BJ (cell line): Measurements from ENCODE around the gene BEND7. TPM values are rescaled to one million over a fixed set of nuclear protein-coding genes. Genes with fewer than 3 reads are reported as not detected.
A peak's percentile ranks its signal among the peaks of the same experiment; 100 is the strongest.

Experiments used
- CTCF ChIA-PET: fragments of 350-600 bp; formaldehyde crosslinking; extraction: SDS; loops from one replicate; lab custom pipeline; 2021; ENCODE audit warnings: antibody characterized with exemption, inconsistent platforms; lab: Yijun Ruan, JAX
- POLR2A ChIA-PET: fragments of 300-600 bp; sonication (Branson Sonifier 250); formaldehyde crosslinking; extraction: SDS; loops from one replicate; lab custom pipeline; 2021; ENCODE audit warnings: antibody characterized with exemption; lab: Charles Lee
- DNase-seq: peaks from one replicate; pipeline ENCODE4 v3.0.0-alpha.2; 2011; ENCODE audit warnings: low read depth
- H3K27me3 ChIP-seq: 2 replicates; pipeline ENCODE4 v1.6.0; 2011; ENCODE audit warnings: low read length; ENCODE audit not compliant: control insufficient read depth, insufficient read depth
- H3K36me3 ChIP-seq: 2 replicates; pipeline ENCODE4 v1.5.1; 2011; ENCODE audit warnings: low read length; ENCODE audit not compliant: control insufficient read depth, insufficient read depth
- H3K4me3 ChIP-seq: 2 replicates; pipeline ENCODE4 v1.5.1; 2011; ENCODE audit warnings: low read depth, mild to moderate bottlenecking, control low read depth, low read length
- CTCF ChIP-seq: IDR thresholded peaks from 2 replicates; pipeline ENCODE4 v1.5.1; 2011; ENCODE audit warnings: low read depth, mild to moderate bottlenecking, control low read depth, inconsistent platforms, low read length, moderate library complexity; ENCODE audit not compliant: insufficient read depth
- polyA minus RNA-seq: library from RNA; depleted of rRNA, polyadenylated mRNA; stranded (reverse); fragments of >200 nt; gene quantifications from 2 replicates; pipeline ENCODE4 v1.2.3, GENCODE V29; 2011; rRNA and poly(A)+ RNA removed
- polyA plus RNA-seq: library from polyadenylated mRNA; depleted of rRNA; stranded (reverse); fragments of >200 nt; gene quantifications from 2 replicates; pipeline ENCODE4 v1.2.3, GENCODE V29; 2011; rRNA removed

BEND7 gene
- 4.5 and 4.6 TPM in 2 replicates for polyA plus RNA-seq
- polyA minus RNA-seq: 1.9 and 2.4 TPM in 2 replicates

GRCh38 chr10:13528875-13529713, at the start of gene BEND7:
Gene BEND7, minus strand, starts transcription at chr10:13529014. Its CDS starts 481 bp downstream, at chr10:13528533.
- no peak for DNase-seq
- TF ChIP-seq CTCF: no peak
- ChIA-PET POLR2A (interaction anchor here (0.7 kb wide), 1 partner anchor 30 kb away, joined by 3 read pairs; no protein-coding TSS in a partner anchor), CTCF (interaction anchor here (0.6 kb wide), 1 partner anchor 227 kb away, joined by 3 read pairs; no protein-coding TSS in a partner anchor)
- H3K4me3 ChIP-seq: peak within 1 kb of the TSS; percentile 65
- H3K36me3 ChIP-seq: peaks cover 2% of the 10 kb centered on the region
- H3K27me3 ChIP-seq: no peaks in the 10 kb centered on the region

- no peak for TF ChIP-seq CTCF
- no peak for DNase-seq
- H3K36me3 ChIP-seq: no peaks in the 10 kb centered on the region
- ChIA-PET CTCF (no interaction called here), POLR2A (no interaction called here)
- no peaks in the 10 kb centered on the region for H3K27me3 ChIP-seq
- no peak overlapping the region for H3K4me3 ChIP-seq
These were observed 45.1 kb upstream of the BEND7 start for GRCh38 chr10:13573960-13574359.

- no peak for DNase-seq
- Histone ChIP-seq H3K27me3 (no peaks in the 10 kb centered on the region), H3K4me3 (no peak overlapping the region), H3K36me3 (no peaks in the 10 kb centered on the region)
- POLR2A ChIA-PET: no interaction called here
- no peak for TF ChIP-seq CTCF
- CTCF ChIA-PET: no interaction called here
These were observed 42.7 kb upstream of the BEND7 start for GRCh38 chr10:13571541-13571940.

- ChIA-PET POLR2A (no interaction called here), CTCF (interaction anchor here (1.2 kb wide), 1 partner anchor 19 kb away, joined by 3 read pairs; the partner anchor contains the start of gene PRPF18)
- Histone ChIP-seq H3K4me3 (no peak overlapping the region), H3K36me3 (no peaks in the 10 kb centered on the region), H3K27me3 (no peaks in the 10 kb centered on the region)
- no peak for DNase-seq
- TF ChIP-seq CTCF: no peak
These were observed 38.2 kb upstream of the BEND7 start for GRCh38 chr10:13567030-13567429.

GRCh38 chr10:13564576-13564975, 35.8 kb upstream of the BEND7 start:
- CTCF ChIA-PET: no interaction called here
- no peak for DNase-seq

More at GRCh38 chr10:13564576-13564975, 35.8 kb upstream of the BEND7 start:
- POLR2A ChIA-PET: no interaction called here
- Histone ChIP-seq H3K27me3 (no peaks in the 10 kb centered on the region), H3K36me3 (no peaks in the 10 kb centered on the region), H3K4me3 (no peak overlapping the region)
- TF ChIP-seq CTCF: no peak
